HEK293 (cell line): ENCODE data around the gene NFIB.

Experiments
- CTCF ChIP-seq: fragments of 450-650 bp; formaldehyde crosslinking; IDR thresholded peaks from 2 replicates; pipeline ENCODE4 v1.5.1; 2016; ENCODE audit warnings: missing biosample characterization, missing genetic modification characterization
- YY1 ChIP-seq: fragments of 450-650 bp; formaldehyde crosslinking; IDR thresholded peaks from 2 replicates; pipeline ENCODE4 v1.5.1; 2018; ENCODE audit warnings: missing biosample characterization, missing genetic modification characterization
- ZNF133 ChIP-seq: fragments of 450-650 bp; formaldehyde crosslinking; IDR thresholded peaks from 2 replicates; pipeline ENCODE4 v1.5.1; 2016; ENCODE audit warnings: missing biosample characterization, missing genetic modification characterization
- ZNF416 ChIP-seq: fragments of 450-650 bp; formaldehyde crosslinking; IDR thresholded peaks from 2 replicates; pipeline ENCODE4 v1.5.1; 2016; ENCODE audit warnings: missing biosample characterization, missing genetic modification characterization

GRCh38 chr9:14300040-14300439, 13.9 kb downstream of the NFIB start:
- TF ChIP-seq YY1: no peak
- TF ChIP-seq CTCF (tag by site-specific recombination): no peak
- TF ChIP-seq ZNF133 (tag by site-specific recombination): no peak
- TF ChIP-seq ZNF416 (tag by site-specific recombination): no peak
